Gastroesophageal sphincter (tissue), 4 donors: ENCODE measurements around the gene MAPK8. TPM values are rescaled to one million over a fixed set of nuclear protein-coding genes. Genes with fewer than 3 reads are reported as not detected.

Experiments
- ATAC-seq: fragments of 150-250 bp; one replicate; pipeline ENCODE4 v1.9.1; 2016; ENCODE audit warnings: mild to moderate bottlenecking, moderate library complexity
- H3K27ac ChIP-seq, 4 donors: fragments of 200-600 bp; sonication (generic) in 3 of 4; 1 replicate in 3 of 4; 2 replicates in 1 of 4; pipeline ENCODE4 v1.5.1; 2016 to 2019
- H3K27me3 ChIP-seq: fragments of 200-600 bp; sonication (generic); one replicate; pipeline ENCODE4 v1.5.1; 2019
- H3K36me3 ChIP-seq, 2 donors: fragments of 200-600 bp; sonication (generic); one replicate each; pipeline ENCODE4 v1.5.1; 2019; ENCODE audit warnings: control low read depth in 1 of 2
- H3K4me1 ChIP-seq, 3 donors: fragments of 200-600 bp; sonication (generic); 1 replicate in 2 of 3; 2 replicates in 1 of 3; pipeline ENCODE4 v1.5.1; 2016 to 2019; ENCODE audit warnings: control low read depth in 2 of 3
- H3K4me3 ChIP-seq, 2 donors: fragments of 200-600 bp; sonication (generic); one replicate each; pipeline ENCODE4 v1.5.1; 2019; ENCODE audit warnings: mild to moderate bottlenecking in 1 of 2, moderate library complexity in 1 of 2
- H3K9me3 ChIP-seq, 3 donors: fragments of 200-600 bp; sonication (generic); one replicate each; pipeline ENCODE4 v1.5.1; 2017 to 2019; ENCODE audit warnings: control low read depth in 2 of 3
- EP300 ChIP-seq: sonication (generic); formaldehyde crosslinking; IDR thresholded peaks from one replicate; pipeline ENCODE4 v1.6.1; 2017; ENCODE audit warnings: antibody characterized with exemption, mild to moderate bottlenecking
- POLR2A ChIP-seq, 2 donors: fragments of 450-650 bp; IDR thresholded peaks; one replicate each; pipeline ENCODE4 v1.6.1; 2017; ENCODE audit warnings: antibody characterized with exemption in 2 of 2, mild to moderate bottlenecking in 2 of 2, moderate library complexity in 1 of 2
- POLR2AphosphoS5 ChIP-seq: sonication (generic); formaldehyde crosslinking; IDR thresholded peaks from one replicate; pipeline ENCODE4 v1.6.1; 2017; ENCODE audit warnings: antibody characterized with exemption
- WGBS, 2 donors: methylation state at CpG; one replicate each; pipeline ENCODE4 v1.1.5; 2018; ENCODE audit warnings: low coverage in 1 of 2; 5-methylcytosine and 5-hydroxymethylcytosine counted together
- total RNA-seq, 4 donors: library from RNA; depleted of rRNA; stranded (reverse); fragments of >200 nt; gene quantifications; one replicate each; pipeline ENCODE4 v1.1.0, GENCODE V29; 2016
- TF ChIP-seq, protein P1 (sequence below), 4 experiments: fragments of 200-600 bp in 2 of 4; fragments of 450-650 bp in 2 of 4; sonication (generic) in 1 of 4; IDR thresholded peaks; one replicate each; pipeline ENCODE4 v1.5.1; 2017 to 2019; ENCODE audit warnings: antibody characterized with exemption in 4 of 4, mild to moderate bottlenecking in 2 of 4, moderate library complexity in 2 of 4

Gene MAPK8
- total RNA-seq, 4 donors from 2014 or later, result 35.6 to 63.7 (median 40.7) TPM

DNA sequence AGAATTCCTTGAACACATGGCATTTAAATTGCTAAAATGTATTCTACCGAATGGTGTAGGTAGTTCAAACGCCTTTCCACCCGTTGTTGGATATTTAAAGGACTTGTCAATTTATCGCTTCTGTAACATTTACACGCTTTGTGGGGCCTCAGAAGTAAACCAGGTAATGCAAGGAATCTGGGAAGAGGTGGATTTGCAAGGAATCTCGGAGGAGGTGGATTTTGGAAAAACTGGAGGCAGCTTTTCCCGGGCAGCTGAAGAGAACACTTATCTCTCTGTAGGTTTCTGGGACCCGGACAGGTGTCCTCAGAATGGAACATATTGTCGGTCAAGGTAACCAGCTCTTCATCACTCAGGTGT, 592 bp upstream of the MAPK8 start:
- ATAC-seq, result no peak
- peak overlapping the region; percentile 57 to 84 for H3K4me3 ChIP-seq
- no peaks in the 10 kb centered on the region for H3K36me3 ChIP-seq
- TF ChIP-seq, protein P1, sequence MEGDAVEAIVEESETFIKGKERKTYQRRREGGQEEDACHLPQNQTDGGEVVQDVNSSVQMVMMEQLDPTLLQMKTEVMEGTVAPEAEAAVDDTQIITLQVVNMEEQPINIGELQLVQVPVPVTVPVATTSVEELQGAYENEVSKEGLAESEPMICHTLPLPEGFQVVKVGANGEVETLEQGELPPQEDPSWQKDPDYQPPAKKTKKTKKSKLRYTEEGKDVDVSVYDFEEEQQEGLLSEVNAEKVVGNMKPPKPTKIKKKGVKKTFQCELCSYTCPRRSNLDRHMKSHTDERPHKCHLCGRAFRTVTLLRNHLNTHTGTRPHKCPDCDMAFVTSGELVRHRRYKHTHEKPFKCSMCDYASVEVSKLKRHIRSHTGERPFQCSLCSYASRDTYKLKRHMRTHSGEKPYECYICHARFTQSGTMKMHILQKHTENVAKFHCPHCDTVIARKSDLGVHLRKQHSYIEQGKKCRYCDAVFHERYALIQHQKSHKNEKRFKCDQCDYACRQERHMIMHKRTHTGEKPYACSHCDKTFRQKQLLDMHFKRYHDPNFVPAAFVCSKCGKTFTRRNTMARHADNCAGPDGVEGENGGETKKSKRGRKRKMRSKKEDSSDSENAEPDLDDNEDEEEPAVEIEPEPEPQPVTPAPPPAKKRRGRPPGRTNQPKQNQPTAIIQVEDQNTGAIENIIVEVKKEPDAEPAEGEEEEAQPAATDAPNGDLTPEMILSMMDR (IDR thresholded peaks at IDR 0.05), result no peak
- no peak for TF ChIP-seq EP300
- TF ChIP-seq POLR2A (IDR thresholded peaks at IDR 0.05), result no peak
- no peak for TF ChIP-seq POLR2AphosphoS5
- peak overlapping the region; percentile 8 to 99 (median 98) for H3K27ac ChIP-seq
- no peaks in the 10 kb centered on the region for H3K9me3 ChIP-seq
- H3K27me3 ChIP-seq, result no peaks in the 10 kb centered on the region
- peaks cover 4 to 40% (median 5%) of the 10 kb centered on the region in 3 donors for H3K4me1 ChIP-seq
- WGBS, 2 donors, result 45 to 50% methylated on average over 6 to 7 of the region's 9 CpGs

DNA sequence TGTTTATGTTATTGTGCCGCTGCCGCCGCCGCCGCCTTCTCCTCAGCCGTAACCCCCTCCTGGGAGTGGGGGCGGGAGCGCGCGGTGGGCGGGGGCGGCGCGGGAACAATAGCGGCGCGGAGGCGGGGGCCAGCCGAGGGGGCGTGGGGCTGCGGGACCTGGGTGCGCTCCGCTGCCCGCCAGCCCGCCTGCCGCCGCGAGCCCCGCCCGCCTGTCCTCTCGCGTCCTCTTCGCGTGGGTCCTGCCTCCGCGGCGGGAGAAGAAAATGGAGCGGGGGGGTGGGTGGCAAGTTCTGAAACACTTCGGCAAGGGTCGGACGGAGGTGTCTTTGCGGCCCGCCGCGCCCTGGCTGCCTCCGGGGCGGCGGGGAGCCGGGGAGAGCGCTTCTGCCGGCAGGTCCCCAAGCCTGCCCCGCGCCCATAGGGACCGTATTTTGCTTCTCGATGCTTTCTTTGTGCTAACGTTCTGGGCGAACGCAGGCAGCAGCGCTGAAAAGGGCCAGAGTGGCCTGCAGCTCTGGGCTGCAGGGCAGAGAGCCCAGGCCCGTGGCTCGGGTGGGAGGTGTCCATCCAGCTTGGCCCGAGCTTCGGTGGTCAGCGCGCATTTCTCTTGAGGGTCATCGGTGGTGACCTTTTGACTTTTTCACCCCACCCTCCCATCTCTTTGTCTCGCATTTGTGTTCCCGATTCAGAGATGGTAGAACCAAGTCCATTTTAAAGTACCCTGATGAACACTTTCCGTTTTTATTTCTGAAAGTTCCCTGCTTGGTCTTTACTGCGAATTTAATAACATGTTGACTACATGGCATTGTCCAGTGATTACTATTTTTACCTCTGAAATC, 613 bp downstream of the MAPK8 start:
- H3K36me3 ChIP-seq, result no peaks in the 10 kb centered on the region
- ATAC-seq, result peak; percentile 72
- H3K27me3 ChIP-seq, result no peaks in the 10 kb centered on the region
- H3K4me1 ChIP-seq, result peaks cover 4 to 44% (median 5%) of the 10 kb centered on the region in 3 donors
- H3K27ac ChIP-seq, result peak overlapping the region; percentile 86 to 99 (median 98)
- 1 to 3% methylated on average over 10 to 11 of the region's 70 CpGs for WGBS, 2 donors
- no peaks in the 10 kb centered on the region for H3K9me3 ChIP-seq
- peak overlapping the region; percentile 57 to 84 for H3K4me3 ChIP-seq
- TF ChIP-seq POLR2AphosphoS5 (no peak), POLR2A (IDR thresholded peaks at IDR 0.05) (no peak), EP300 (no peak)
- TF ChIP-seq, protein P1 (IDR thresholded peaks at IDR 0.05), result no peak

DNA sequence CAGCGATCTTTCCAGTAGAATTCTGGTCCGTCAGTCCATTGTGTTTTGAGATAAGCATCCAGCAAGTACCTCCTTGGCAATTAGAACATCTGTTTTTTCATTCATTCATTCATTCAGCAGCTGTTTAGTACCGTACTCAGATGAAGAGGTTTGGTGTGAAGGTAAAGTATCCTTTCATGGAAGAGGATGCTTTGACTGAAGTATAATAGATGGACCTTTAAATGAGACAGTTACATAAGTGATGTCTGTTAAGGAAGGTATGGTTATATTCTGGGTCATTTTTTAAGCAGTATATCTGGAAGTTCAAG, 1.2 kb downstream of the MAPK8 start:
- 0 to 4% methylated on average over 3 of the region's 3 CpGs for WGBS, 2 donors
- Histone ChIP-seq H3K36me3 (no peaks in the 10 kb centered on the region), H3K27ac (peak overlapping the region; percentile 86 to 99 (median 98)), H3K4me3 (peak overlapping the region; percentile 57 to 84), H3K9me3 (no peaks in the 10 kb centered on the region), H3K4me1 (peaks cover 4 to 50% (median 5%) of the 10 kb centered on the region in 3 donors), H3K27me3 (no peaks in the 10 kb centered on the region)
- no peak for ATAC-seq
- no peak for TF ChIP-seq POLR2AphosphoS5
- no peak for TF ChIP-seq EP300
- TF ChIP-seq, protein P1 (IDR thresholded peaks at IDR 0.05), result no peak
- no peak for TF ChIP-seq POLR2A (IDR thresholded peaks at IDR 0.05)

DNA sequence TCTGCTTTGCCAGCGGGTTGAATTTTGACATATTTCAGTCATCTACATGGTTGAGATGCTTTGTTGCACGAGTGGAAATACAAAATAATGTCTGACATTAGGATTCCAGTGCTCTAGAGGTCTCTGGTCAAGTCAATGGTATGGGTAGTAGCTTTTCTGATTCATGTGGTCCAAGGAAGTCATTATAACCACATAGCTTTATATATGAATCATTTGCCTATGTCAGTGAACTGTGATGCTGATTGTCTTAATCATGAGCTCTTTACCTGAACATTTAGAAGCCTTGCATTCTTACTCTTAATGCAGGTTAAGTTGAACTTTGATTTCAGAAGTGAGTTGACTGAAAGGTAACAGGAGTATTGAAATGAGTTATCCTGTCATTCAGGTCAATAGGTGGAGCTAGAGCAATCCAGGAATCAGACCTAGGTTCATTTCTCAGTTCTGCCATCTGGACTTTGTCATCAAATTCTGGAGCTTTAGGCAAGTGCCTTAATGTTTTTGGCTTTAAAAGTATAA, 3.3 kb downstream of the MAPK8 start:
- H3K4me3 ChIP-seq, result no peak overlapping the region
- H3K36me3 ChIP-seq, result no peaks in the 10 kb centered on the region
- peaks cover 4 to 51% (median 5%) of the 10 kb centered on the region in 3 donors for H3K4me1 ChIP-seq
- no peaks in the 10 kb centered on the region for H3K9me3 ChIP-seq
- H3K27me3 ChIP-seq, result no peaks in the 10 kb centered on the region
- 60 to 84% methylated on average over 1 to 2 of the region's 2 CpGs for WGBS, 2 donors
- no peak overlapping the region for H3K27ac ChIP-seq
- ATAC-seq, result no peak
- TF ChIP-seq EP300 (no peak), POLR2A (IDR thresholded peaks at IDR 0.05) (no peak), POLR2AphosphoS5 (no peak)
- TF ChIP-seq, protein P1 (IDR thresholded peaks at IDR 0.05), result no peak

DNA sequence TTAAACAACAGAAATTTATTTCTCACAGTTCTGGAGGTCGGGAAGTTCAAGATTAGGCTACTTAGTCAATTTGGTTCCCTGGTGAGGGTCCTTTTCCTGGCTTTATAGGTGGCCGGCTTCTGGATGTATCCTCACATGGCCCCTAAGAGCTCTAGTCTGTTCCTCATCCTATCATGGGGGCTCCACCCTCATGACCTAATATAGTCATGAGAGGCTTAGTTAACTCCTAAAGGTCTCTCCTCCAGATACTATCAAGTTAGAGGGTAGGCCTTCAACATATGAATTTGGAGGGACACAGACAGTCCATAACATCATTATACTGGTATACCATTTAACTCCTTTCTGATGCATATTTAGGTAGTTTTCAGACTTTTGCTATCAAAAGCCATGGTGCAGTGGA, 7.6 kb downstream of the MAPK8 start:
- no peaks in the 10 kb centered on the region for H3K36me3 ChIP-seq
- 93 to 100% methylated on average over 1 to 2 of the region's 2 CpGs for WGBS, 2 donors
- H3K9me3 ChIP-seq, result no peaks in the 10 kb centered on the region
- no peak overlapping the region for H3K4me3 ChIP-seq
- H3K27me3 ChIP-seq, result no peaks in the 10 kb centered on the region
- TF ChIP-seq, protein P1 (IDR thresholded peaks at IDR 0.05), result no peak
- TF ChIP-seq EP300 (no peak), POLR2AphosphoS5 (no peak), POLR2A (IDR thresholded peaks at IDR 0.05) (no peak)
- no peak for ATAC-seq
- H3K4me1 ChIP-seq, result peaks cover 0 to 41% (median 0%) of the 10 kb centered on the region in 3 donors
- no peak overlapping the region for H3K27ac ChIP-seq
